ENCODE results near the gene ITPR2. TPM values are rescaled to one million over a fixed set of nuclear protein-coding genes. Genes with fewer than 3 reads are reported as not detected.

ITPR2 gene
- total and polyA plus RNA-seq, 4 donors = 11.7 to 93.3 (median 35.4) TPM

GRCh38 chr12:26304273-26304672 is 528.7 kb downstream of the ITPR2 start (continued):
- TF ChIP-seq, protein P1, sequence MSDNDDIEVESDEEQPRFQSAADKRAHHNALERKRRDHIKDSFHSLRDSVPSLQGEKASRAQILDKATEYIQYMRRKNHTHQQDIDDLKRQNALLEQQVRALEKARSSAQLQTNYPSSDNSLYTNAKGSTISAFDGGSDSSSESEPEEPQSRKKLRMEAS (IDR thresholded peaks at IDR 0.05) = no peak
- TF ChIP-seq FOXA2 (IDR thresholded peaks at IDR 0.05) (no peak), RAD21 (IDR thresholded peaks at IDR 0.05) (no peak)

GRCh38 chr12:26303418-26303817 is 529.6 kb downstream of the ITPR2 start:
- no peaks in the 10 kb centered on the region for H3K9me3 ChIP-seq (ENCODE audit: control insufficient read depth in 4 of 4, low read length in 3 of 4)
- H3K9ac ChIP-seq (ENCODE audit: low read depth in 1 of 2, low read length in 2 of 2) = no peak overlapping the region
- no peaks in the 10 kb centered on the region for H3K4me1 ChIP-seq (ENCODE audit: control insufficient read depth in 4 of 4, insufficient read depth in 4 of 4, low read length in 3 of 4)
- H3K27ac ChIP-seq (ENCODE audit: low read depth in 1 of 2, low read length in 2 of 2) = no peak overlapping the region
- no peaks in the 10 kb centered on the region for H3K36me3 ChIP-seq (ENCODE audit: control insufficient read depth in 4 of 4, insufficient read depth in 3 of 4, low read depth in 1 of 4, low read length in 3 of 4)
- H3K27me3 ChIP-seq (ENCODE audit: control insufficient read depth in 4 of 4, insufficient read depth in 4 of 4, low read length in 3 of 4) = no peaks in the 10 kb centered on the region
- 90% methylated on average over 1 of the region's 1 CpG for WGBS
- no peak for TF ChIP-seq HNF4G (IDR thresholded peaks at IDR 0.05)
- TF ChIP-seq, protein P2, sequence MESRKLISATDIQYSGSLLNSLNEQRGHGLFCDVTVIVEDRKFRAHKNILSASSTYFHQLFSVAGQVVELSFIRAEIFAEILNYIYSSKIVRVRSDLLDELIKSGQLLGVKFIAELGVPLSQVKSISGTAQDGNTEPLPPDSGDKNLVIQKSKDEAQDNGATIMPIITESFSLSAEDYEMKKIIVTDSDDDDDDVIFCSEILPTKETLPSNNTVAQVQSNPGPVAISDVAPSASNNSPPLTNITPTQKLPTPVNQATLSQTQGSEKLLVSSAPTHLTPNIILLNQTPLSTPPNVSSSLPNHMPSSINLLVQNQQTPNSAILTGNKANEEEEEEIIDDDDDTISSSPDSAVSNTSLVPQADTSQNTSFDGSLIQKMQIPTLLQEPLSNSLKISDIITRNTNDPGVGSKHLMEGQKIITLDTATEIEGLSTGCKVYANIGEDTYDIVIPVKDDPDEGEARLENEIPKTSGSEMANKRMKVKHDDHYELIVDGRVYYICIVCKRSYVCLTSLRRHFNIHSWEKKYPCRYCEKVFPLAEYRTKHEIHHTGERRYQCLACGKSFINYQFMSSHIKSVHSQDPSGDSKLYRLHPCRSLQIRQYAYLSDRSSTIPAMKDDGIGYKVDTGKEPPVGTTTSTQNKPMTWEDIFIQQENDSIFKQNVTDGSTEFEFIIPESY (IDR thresholded peaks at IDR 0.05) = no peak
- no peak for TF ChIP-seq ATF3 (IDR thresholded peaks at IDR 0.05)
- TF ChIP-seq EGR1 (IDR thresholded peaks at IDR 0.05; ENCODE audit: low read depth in 2 of 2) = no peak
- TF ChIP-seq, protein P1 (IDR thresholded peaks at IDR 0.05) = no peak
- no peak for TF ChIP-seq YY1 (IDR thresholded peaks at IDR 0.05)
- TF ChIP-seq TAF1 (conservative IDR thresholded peaks at IDR 0.05) = no peak
- no peak for TF ChIP-seq HNF4A (conservative IDR thresholded peaks at IDR 0.05)
- no peak for TF ChIP-seq GABPA (IDR thresholded peaks at IDR 0.05 in 1 of 2, conservative IDR thresholded peaks at IDR 0.05 in 1 of 2)
- no peak for TF ChIP-seq NR2F2 (IDR thresholded peaks at IDR 0.05)
- no peak for TF ChIP-seq RXRA (IDR thresholded peaks at IDR 0.05)
- TF ChIP-seq, protein P3, sequence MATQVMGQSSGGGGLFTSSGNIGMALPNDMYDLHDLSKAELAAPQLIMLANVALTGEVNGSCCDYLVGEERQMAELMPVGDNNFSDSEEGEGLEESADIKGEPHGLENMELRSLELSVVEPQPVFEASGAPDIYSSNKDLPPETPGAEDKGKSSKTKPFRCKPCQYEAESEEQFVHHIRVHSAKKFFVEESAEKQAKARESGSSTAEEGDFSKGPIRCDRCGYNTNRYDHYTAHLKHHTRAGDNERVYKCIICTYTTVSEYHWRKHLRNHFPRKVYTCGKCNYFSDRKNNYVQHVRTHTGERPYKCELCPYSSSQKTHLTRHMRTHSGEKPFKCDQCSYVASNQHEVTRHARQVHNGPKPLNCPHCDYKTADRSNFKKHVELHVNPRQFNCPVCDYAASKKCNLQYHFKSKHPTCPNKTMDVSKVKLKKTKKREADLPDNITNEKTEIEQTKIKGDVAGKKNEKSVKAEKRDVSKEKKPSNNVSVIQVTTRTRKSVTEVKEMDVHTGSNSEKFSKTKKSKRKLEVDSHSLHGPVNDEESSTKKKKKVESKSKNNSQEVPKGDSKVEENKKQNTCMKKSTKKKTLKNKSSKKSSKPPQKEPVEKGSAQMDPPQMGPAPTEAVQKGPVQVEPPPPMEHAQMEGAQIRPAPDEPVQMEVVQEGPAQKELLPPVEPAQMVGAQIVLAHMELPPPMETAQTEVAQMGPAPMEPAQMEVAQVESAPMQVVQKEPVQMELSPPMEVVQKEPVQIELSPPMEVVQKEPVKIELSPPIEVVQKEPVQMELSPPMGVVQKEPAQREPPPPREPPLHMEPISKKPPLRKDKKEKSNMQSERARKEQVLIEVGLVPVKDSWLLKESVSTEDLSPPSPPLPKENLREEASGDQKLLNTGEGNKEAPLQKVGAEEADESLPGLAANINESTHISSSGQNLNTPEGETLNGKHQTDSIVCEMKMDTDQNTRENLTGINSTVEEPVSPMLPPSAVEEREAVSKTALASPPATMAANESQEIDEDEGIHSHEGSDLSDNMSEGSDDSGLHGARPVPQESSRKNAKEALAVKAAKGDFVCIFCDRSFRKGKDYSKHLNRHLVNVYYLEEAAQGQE (IDR thresholded peaks at IDR 0.05) = no peak
- TF ChIP-seq SP1 (IDR thresholded peaks at IDR 0.05) = no peak
- TF ChIP-seq, protein P4, sequence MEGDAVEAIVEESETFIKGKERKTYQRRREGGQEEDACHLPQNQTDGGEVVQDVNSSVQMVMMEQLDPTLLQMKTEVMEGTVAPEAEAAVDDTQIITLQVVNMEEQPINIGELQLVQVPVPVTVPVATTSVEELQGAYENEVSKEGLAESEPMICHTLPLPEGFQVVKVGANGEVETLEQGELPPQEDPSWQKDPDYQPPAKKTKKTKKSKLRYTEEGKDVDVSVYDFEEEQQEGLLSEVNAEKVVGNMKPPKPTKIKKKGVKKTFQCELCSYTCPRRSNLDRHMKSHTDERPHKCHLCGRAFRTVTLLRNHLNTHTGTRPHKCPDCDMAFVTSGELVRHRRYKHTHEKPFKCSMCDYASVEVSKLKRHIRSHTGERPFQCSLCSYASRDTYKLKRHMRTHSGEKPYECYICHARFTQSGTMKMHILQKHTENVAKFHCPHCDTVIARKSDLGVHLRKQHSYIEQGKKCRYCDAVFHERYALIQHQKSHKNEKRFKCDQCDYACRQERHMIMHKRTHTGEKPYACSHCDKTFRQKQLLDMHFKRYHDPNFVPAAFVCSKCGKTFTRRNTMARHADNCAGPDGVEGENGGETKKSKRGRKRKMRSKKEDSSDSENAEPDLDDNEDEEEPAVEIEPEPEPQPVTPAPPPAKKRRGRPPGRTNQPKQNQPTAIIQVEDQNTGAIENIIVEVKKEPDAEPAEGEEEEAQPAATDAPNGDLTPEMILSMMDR (IDR thresholded peaks at IDR 0.05; ENCODE audit: low read depth, low read length, missing input control) = no peak
- no peak for DNase-seq (ENCODE audit: low spot score)
- H3K4me3 ChIP-seq (ENCODE audit: low read depth in 1 of 3, low read length in 3 of 3) = no peak overlapping the region
